Measurements from ENCODE around the gene RPL10. TPM values are rescaled to one million over a fixed set of nuclear protein-coding genes. Genes with fewer than 3 reads are reported as not detected.

RPL10 gene
- total RNA-seq, 1 donor from 2014 or later, result 2,364 TPM

GRCh38 chrX:154428176-154429171, 30.3 kb downstream of the RPL10 start, which contains the start of gene ATP6AP1:
ATP6AP1 (plus strand) TSS chrX:154428677; CDS start chrX:154428693, 16 bp downstream.
- H3K4me3 Mint-ChIP-seq (ENCODE audit: low read depth), result peak within 1 kb of the TSS; percentile 74
- H3K27me3 Mint-ChIP-seq, result no peaks in the 10 kb centered on the region
- DNase-seq (ENCODE audit: low spot score, unreplicated experiment), result peak; percentile 80
- no peak for TF ChIP-seq CTCF (IDR thresholded peaks at IDR 0.05; ENCODE audit: unreplicated experiment)
- peaks cover 16% of the 10 kb centered on the region for H3K4me1 Mint-ChIP-seq (ENCODE audit: low read depth)
- H3K9me3 Mint-ChIP-seq (ENCODE audit: low read depth), result peaks cover 12% of the 10 kb centered on the region
- peak within 1 kb of the TSS; percentile 49 for H3K27ac Mint-ChIP-seq
- peaks cover 9% of the 10 kb centered on the region for H3K36me3 Mint-ChIP-seq (ENCODE audit: insufficient read depth)

GRCh38 chrX:154429711-154430110, 31.5 kb downstream of the RPL10 start:
- Mint-ChIP-seq H3K4me1 (ENCODE audit: low read depth) (peaks cover 16% of the 10 kb centered on the region), H3K4me3 (ENCODE audit: low read depth) (peak overlapping the region; percentile 74), H3K27ac (no peak overlapping the region), H3K27me3 (no peaks in the 10 kb centered on the region), H3K36me3 (ENCODE audit: insufficient read depth) (peaks cover 9% of the 10 kb centered on the region), H3K9me3 (ENCODE audit: low read depth) (peaks cover 8% of the 10 kb centered on the region)
- DNase-seq (ENCODE audit: low spot score, unreplicated experiment), result no peak
- TF ChIP-seq CTCF (IDR thresholded peaks at IDR 0.05; ENCODE audit: unreplicated experiment), result no peak

- Mint-ChIP-seq H3K4me3 (ENCODE audit: low read depth) (no peak overlapping the region), H3K4me1 (ENCODE audit: low read depth) (peaks cover 16% of the 10 kb centered on the region), H3K27ac (no peak overlapping the region), H3K36me3 (ENCODE audit: insufficient read depth) (peaks cover 9% of the 10 kb centered on the region), H3K27me3 (no peaks in the 10 kb centered on the region), H3K9me3 (ENCODE audit: low read depth) (peaks cover 8% of the 10 kb centered on the region)
- no peak for DNase-seq (ENCODE audit: low spot score, unreplicated experiment)
- TF ChIP-seq CTCF (IDR thresholded peaks at IDR 0.05; ENCODE audit: unreplicated experiment), result no peak
Measured at GRCh38 chrX:154430479-154430878, 32.3 kb downstream of the RPL10 start.

GRCh38 chrX:154430916-154431315, 32.7 kb downstream of the RPL10 start:
- no peak for TF ChIP-seq CTCF (IDR thresholded peaks at IDR 0.05; ENCODE audit: unreplicated experiment)
- no peak for DNase-seq (ENCODE audit: low spot score, unreplicated experiment)
- Mint-ChIP-seq H3K36me3 (ENCODE audit: insufficient read depth) (peaks cover 9% of the 10 kb centered on the region), H3K27me3 (no peaks in the 10 kb centered on the region), H3K4me3 (ENCODE audit: low read depth) (no peak overlapping the region), H3K27ac (no peak overlapping the region), H3K9me3 (ENCODE audit: low read depth) (peaks cover 8% of the 10 kb centered on the region), H3K4me1 (ENCODE audit: low read depth) (peaks cover 16% of the 10 kb centered on the region)

GRCh38 chrX:154431341-154431740, 33.2 kb downstream of the RPL10 start:
- peaks cover 9% of the 10 kb centered on the region for H3K36me3 Mint-ChIP-seq (ENCODE audit: insufficient read depth)
- H3K4me3 Mint-ChIP-seq (ENCODE audit: low read depth), result no peak overlapping the region
- no peaks in the 10 kb centered on the region for H3K27me3 Mint-ChIP-seq
- H3K9me3 Mint-ChIP-seq (ENCODE audit: low read depth), result peaks cover 8% of the 10 kb centered on the region
- H3K4me1 Mint-ChIP-seq (ENCODE audit: low read depth), result peaks cover 16% of the 10 kb centered on the region
- TF ChIP-seq CTCF (IDR thresholded peaks at IDR 0.05; ENCODE audit: unreplicated experiment), result no peak
- H3K27ac Mint-ChIP-seq, result no peak overlapping the region
- no peak for DNase-seq (ENCODE audit: low spot score, unreplicated experiment)

Data from progenitor cell of endocrine pancreas (in vitro differentiated cells).